Skeletal muscle tissue (tissue), 4 donors: ENCODE results near the gene CFAP43. TPM values are rescaled to one million over a fixed set of nuclear protein-coding genes. Genes with fewer than 3 reads are reported as not detected.

Experiments used
- H3K27ac ChIP-seq: one replicate; pipeline ENCODE4 v1.7.0; 2013; ENCODE audit warnings: mild to moderate bottlenecking, low read depth, low read length, inconsistent platforms
- H3K27me3 ChIP-seq, 3 donors: one replicate each; pipeline ENCODE4 v1.7.0; 2013; ENCODE audit warnings: low read length in 3 of 3; ENCODE audit not compliant: control insufficient read depth in 3 of 3, insufficient read depth in 3 of 3
- H3K36me3 ChIP-seq, 3 donors: one replicate each; pipeline ENCODE4 v1.7.0; 2013; ENCODE audit warnings: low read length in 3 of 3; ENCODE audit not compliant: control insufficient read depth in 3 of 3, insufficient read depth in 3 of 3
- H3K4me1 ChIP-seq, 3 donors: one replicate each; pipeline ENCODE4 v1.7.0; 2013; ENCODE audit warnings: low read length in 3 of 3, mild to moderate bottlenecking in 3 of 3; ENCODE audit not compliant: control insufficient read depth in 3 of 3, insufficient read depth in 3 of 3
- H3K4me3 ChIP-seq, 3 donors: one replicate each; pipeline ENCODE4 v1.7.0; 2013; ENCODE audit warnings: low read length in 3 of 3
- H3K9ac ChIP-seq, 3 donors: one replicate each; pipeline ENCODE4 v1.7.0; 2013; ENCODE audit warnings: low read length in 3 of 3, mild to moderate bottlenecking in 3 of 3, moderate library complexity in 2 of 3, low read depth in 1 of 3
- H3K9me3 ChIP-seq, 3 donors: one replicate each; pipeline ENCODE4 v1.7.0; 2013; ENCODE audit warnings: low read length in 3 of 3; ENCODE audit not compliant: control insufficient read depth in 3 of 3
- total RNA-seq: library from RNA; depleted of rRNA; stranded (reverse); fragments of >200 nt; gene quantifications from one replicate; pipeline ENCODE4 v1.2.3, GENCODE V29; 2014
- donor health status: Osteomylitis.

Gene CFAP43
- total RNA-seq, 1 donor from 2014 or later = 2.1 TPM

GRCh38 chr10:104104926-104105325, 127.2 kb downstream of the CFAP43 start:
- no peak overlapping the region for H3K4me3 ChIP-seq
- H3K9me3 ChIP-seq = no peaks in the 10 kb centered on the region
- no peaks in the 10 kb centered on the region for H3K4me1 ChIP-seq
- no peaks in the 10 kb centered on the region for H3K36me3 ChIP-seq
- H3K27ac ChIP-seq = no peak overlapping the region
- no peaks in the 10 kb centered on the region for H3K27me3 ChIP-seq
- H3K9ac ChIP-seq = no peak overlapping the region

DNA sequence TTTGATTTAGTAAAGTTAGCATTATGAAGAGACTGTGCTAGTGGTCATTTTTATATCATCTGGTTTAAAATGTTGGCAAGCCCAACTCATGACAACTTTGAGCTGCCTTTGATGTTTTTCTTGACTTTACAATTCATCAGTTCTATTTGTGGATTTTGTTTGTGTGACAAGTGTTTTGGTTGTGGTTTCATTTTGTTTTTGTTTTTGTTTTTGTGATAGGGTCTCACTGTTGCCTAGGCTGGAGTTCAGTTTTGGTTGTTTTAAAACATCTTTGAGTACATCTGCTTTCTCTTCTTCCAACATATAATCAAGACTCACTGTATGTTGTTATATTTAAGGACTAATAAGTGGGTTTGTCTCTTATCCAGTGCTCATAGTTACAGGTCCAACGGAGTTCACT, 127.7 kb downstream of the CFAP43 start:
- Histone ChIP-seq H3K4me1 (no peaks in the 10 kb centered on the region), H3K9ac (no peak overlapping the region), H3K36me3 (no peaks in the 10 kb centered on the region), H3K27ac (no peak overlapping the region), H3K4me3 (no peak overlapping the region), H3K9me3 (no peaks in the 10 kb centered on the region), H3K27me3 (no peaks in the 10 kb centered on the region)

- no peaks in the 10 kb centered on the region for H3K27me3 ChIP-seq
- no peak overlapping the region for H3K27ac ChIP-seq
- no peaks in the 10 kb centered on the region for H3K9me3 ChIP-seq
- no peaks in the 10 kb centered on the region for H3K4me1 ChIP-seq
- no peak overlapping the region for H3K4me3 ChIP-seq
- no peaks in the 10 kb centered on the region for H3K36me3 ChIP-seq
- H3K9ac ChIP-seq = no peak overlapping the region
These were observed 128.2 kb downstream of the CFAP43 start for GRCh38 chr10:104103956-104104355.

- H3K4me1 ChIP-seq = no peaks in the 10 kb centered on the region
- no peaks in the 10 kb centered on the region for H3K36me3 ChIP-seq
- no peak overlapping the region for H3K4me3 ChIP-seq
- H3K27me3 ChIP-seq = no peaks in the 10 kb centered on the region
- no peak overlapping the region for H3K27ac ChIP-seq
- H3K9ac ChIP-seq = no peak overlapping the region
- no peaks in the 10 kb centered on the region for H3K9me3 ChIP-seq
These were observed 130.3 kb downstream of the CFAP43 start for GRCh38 chr10:104101902-104102301.

DNA sequence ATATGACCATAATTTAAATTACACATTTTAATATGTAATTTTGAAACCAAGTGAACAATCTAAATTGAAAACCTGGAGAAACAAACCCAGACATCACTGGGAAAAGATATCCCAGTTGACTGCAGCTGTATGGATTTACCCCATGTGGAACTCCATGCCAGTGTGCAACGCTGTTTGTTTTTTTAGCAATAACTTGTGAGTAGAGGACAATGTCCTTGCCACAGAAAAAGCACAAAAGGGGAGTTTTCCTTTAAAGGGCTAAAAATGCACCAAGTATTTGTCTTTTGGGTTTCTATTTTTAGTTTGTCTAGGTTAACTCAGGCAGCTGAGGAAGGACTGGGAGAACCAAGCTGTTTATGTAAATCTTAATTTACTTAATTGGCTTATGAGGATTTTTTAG, 131.4 kb downstream of the CFAP43 start:
- H3K27ac ChIP-seq = no peak overlapping the region
- no peaks in the 10 kb centered on the region for H3K36me3 ChIP-seq
- H3K27me3 ChIP-seq = no peaks in the 10 kb centered on the region
- no peak overlapping the region for H3K9ac ChIP-seq
- no peak overlapping the region for H3K4me3 ChIP-seq
- H3K4me1 ChIP-seq = no peaks in the 10 kb centered on the region
- no peaks in the 10 kb centered on the region for H3K9me3 ChIP-seq

- no peak overlapping the region for H3K9ac ChIP-seq
- no peaks in the 10 kb centered on the region for H3K9me3 ChIP-seq
- H3K4me1 ChIP-seq = no peaks in the 10 kb centered on the region
- H3K4me3 ChIP-seq = no peak overlapping the region
- H3K27me3 ChIP-seq = no peaks in the 10 kb centered on the region
- H3K36me3 ChIP-seq = no peaks in the 10 kb centered on the region
- H3K27ac ChIP-seq = no peak overlapping the region
These were observed 132.2 kb downstream of the CFAP43 start for GRCh38 chr10:104099941-104100340.

DNA sequence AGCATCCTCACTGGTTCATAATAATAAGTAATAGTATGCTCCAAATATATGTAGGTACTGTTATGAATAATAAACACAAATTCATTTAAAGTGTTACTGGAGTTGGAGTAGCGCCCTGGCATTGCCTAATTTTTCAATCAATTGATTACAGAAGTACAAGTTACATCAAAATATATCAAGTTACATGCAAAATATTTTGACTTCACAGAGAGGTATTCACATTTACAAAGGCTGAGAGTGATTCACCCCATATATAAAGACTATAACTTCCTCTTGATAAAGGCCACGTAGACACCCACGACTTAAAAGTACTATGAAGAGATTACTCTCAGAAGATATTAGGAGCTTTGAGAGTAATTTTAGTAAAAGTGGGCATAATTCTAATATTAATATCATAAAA, 132.9 kb downstream of the CFAP43 start:
- Histone ChIP-seq H3K4me3 (no peak overlapping the region), H3K4me1 (no peaks in the 10 kb centered on the region), H3K36me3 (no peaks in the 10 kb centered on the region), H3K9me3 (no peaks in the 10 kb centered on the region), H3K27ac (no peak overlapping the region), H3K27me3 (no peaks in the 10 kb centered on the region), H3K9ac (no peak overlapping the region)

DNA sequence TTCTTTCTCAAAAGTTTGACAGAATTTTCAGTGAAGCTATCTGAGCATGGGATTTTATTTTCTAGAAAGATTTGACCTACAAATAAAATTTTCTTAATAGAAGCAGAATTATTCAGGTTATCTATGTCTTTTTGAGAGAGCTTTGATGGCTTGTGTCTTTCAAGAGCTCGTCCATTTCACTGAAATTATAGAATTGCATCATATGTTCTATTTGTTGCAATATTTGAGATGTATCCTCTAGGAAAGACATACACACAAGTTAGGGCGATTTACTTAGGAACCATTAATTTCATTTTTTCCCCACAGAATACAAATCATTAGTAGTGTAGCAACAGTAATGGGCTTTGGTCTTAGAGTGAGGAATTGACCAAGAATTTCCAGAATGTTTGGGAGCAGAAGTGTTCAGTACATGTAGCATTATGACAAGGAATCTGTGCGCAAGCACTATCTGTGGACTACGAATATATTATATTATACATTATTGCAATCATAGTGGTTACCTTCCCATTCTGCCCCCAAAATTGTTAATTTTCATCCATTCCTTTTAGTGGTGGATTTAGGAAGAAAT, 133.7 kb downstream of the CFAP43 start:
- no peak overlapping the region for H3K4me3 ChIP-seq
- H3K36me3 ChIP-seq = no peaks in the 10 kb centered on the region
- no peaks in the 10 kb centered on the region for H3K4me1 ChIP-seq
- no peak overlapping the region for H3K27ac ChIP-seq
- no peaks in the 10 kb centered on the region for H3K27me3 ChIP-seq
- H3K9me3 ChIP-seq = no peaks in the 10 kb centered on the region
- H3K9ac ChIP-seq = no peak overlapping the region

- Histone ChIP-seq H3K27ac (no peak overlapping the region), H3K4me1 (no peaks in the 10 kb centered on the region), H3K4me3 (no peak overlapping the region), H3K9me3 (no peaks in the 10 kb centered on the region), H3K27me3 (no peaks in the 10 kb centered on the region), H3K9ac (no peak overlapping the region), H3K36me3 (no peaks in the 10 kb centered on the region)
These were observed 135.5 kb downstream of the CFAP43 start for GRCh38 chr10:104096692-104097091.

- no peaks in the 10 kb centered on the region for H3K4me1 ChIP-seq
- H3K27me3 ChIP-seq = no peaks in the 10 kb centered on the region
- H3K9ac ChIP-seq = no peak overlapping the region
- no peak overlapping the region for H3K4me3 ChIP-seq
- H3K9me3 ChIP-seq = no peaks in the 10 kb centered on the region
- H3K36me3 ChIP-seq = no peaks in the 10 kb centered on the region
- no peak overlapping the region for H3K27ac ChIP-seq
These were observed 139.4 kb downstream of the CFAP43 start for GRCh38 chr10:104092749-104093148.

DNA sequence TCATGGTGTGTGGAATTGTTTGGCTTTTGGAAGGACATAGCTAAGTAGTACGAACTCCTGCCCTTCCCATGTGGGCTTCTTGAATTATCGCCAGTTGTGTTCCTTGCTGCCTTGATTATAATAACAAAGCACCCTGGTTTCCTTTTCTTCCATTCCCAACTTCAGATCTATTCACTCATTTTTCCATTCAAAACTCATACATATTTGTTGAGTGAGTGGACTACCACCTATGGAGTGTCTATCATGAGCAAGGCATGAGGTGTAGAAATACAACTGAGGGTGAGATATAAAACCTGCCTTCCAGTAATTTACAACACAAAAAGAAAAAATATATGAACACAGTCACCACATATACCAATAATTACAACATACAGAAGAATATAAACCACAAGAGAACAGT, 141.6 kb downstream of the CFAP43 start:
- no peaks in the 10 kb centered on the region for H3K36me3 ChIP-seq
- no peak overlapping the region for H3K27ac ChIP-seq
- H3K9me3 ChIP-seq = no peaks in the 10 kb centered on the region
- no peaks in the 10 kb centered on the region for H3K27me3 ChIP-seq
- H3K4me1 ChIP-seq = no peaks in the 10 kb centered on the region
- H3K9ac ChIP-seq = no peak overlapping the region
- no peak overlapping the region for H3K4me3 ChIP-seq
